Esophagus squamous epithelium (tissue), 5 donors: ENCODE data around the gene MORC1. TPM values are rescaled to one million over a fixed set of nuclear protein-coding genes. Genes with fewer than 3 reads are reported as not detected.

Source experiments
- DNase-seq: peaks from one replicate; lab custom pipeline; 2025; lab: John Stamatoyannopoulos, UW
- H3K27ac ChIP-seq, 4 donors: fragments of 200-600 bp; sonication (generic); one replicate each; pipeline ENCODE4 v1.5.1; 2016 to 2019; ENCODE audit warnings: mild to moderate bottlenecking in 1 of 4
- H3K27me3 ChIP-seq, 4 donors: fragments of 200-600 bp; sonication (generic); 1 replicate in 3 of 4; 2 replicates in 1 of 4; pipeline versions ENCODE4 v1.5.1 to v1.6.0; 2017 to 2021; ENCODE audit warnings: antibody characterized with exemption in 1 of 4
- H3K36me3 ChIP-seq, 3 donors: fragments of 200-600 bp; sonication (generic); one replicate each; pipeline ENCODE4 v1.5.1; 2016 to 2019
- H3K4me1 ChIP-seq, 3 donors: fragments of 200-600 bp; sonication (generic); one replicate each; pipeline ENCODE4 v1.5.1; 2017 to 2019
- H3K4me3 ChIP-seq, 4 donors: fragments of 200-600 bp; sonication (generic); 1 replicate in 3 of 4; 2 replicates in 1 of 4; pipeline ENCODE4 v1.5.1; 2016 to 2019; ENCODE audit warnings: mild to moderate bottlenecking in 2 of 4, moderate library complexity in 1 of 4
- H3K9me3 ChIP-seq, 3 donors: fragments of 200-600 bp; sonication (generic); one replicate each; pipeline ENCODE4 v1.5.1; 2016 to 2019
- POLR2A ChIP-seq, 4 donors: fragments of 450-650 bp; IDR thresholded peaks; one replicate each; pipeline ENCODE4 v1.6.1; 2017; ENCODE audit warnings: antibody characterized with exemption in 4 of 4, mild to moderate bottlenecking in 4 of 4, moderate library complexity in 3 of 4
- WGBS, 2 donors: methylation state at CpG; one replicate each; pipeline ENCODE4 v1.1.5; 2018; 5-methylcytosine and 5-hydroxymethylcytosine counted together
- intact Hi-C: fragments of 100-400 bp; cut with DNase I; formaldehyde crosslinking; loops from one replicate; pipeline ENCODE4 v1.15.0; 2022
- total RNA-seq, 4 donors: library from RNA; depleted of rRNA; stranded (reverse); fragments of >200 nt; gene quantifications; one replicate each; pipeline ENCODE4 v1.1.0, GENCODE V29; 2016
- TF ChIP-seq, protein P1 (sequence below), 6 experiments: fragments of 450-650 bp in 4 of 6; fragments of 200-600 bp in 2 of 6; sonication (generic) in 2 of 6; IDR thresholded peaks; one replicate each; pipeline ENCODE4 v1.5.1; 2016 to 2019; ENCODE audit warnings: antibody characterized with exemption in 6 of 6, mild to moderate bottlenecking in 4 of 6, moderate library complexity in 4 of 6
- donor health status: DM: yes; HTN: yes; CAD: no.

Gene MORC1
- total RNA-seq, 4 donors from 2014 or later: not detected

DNA sequence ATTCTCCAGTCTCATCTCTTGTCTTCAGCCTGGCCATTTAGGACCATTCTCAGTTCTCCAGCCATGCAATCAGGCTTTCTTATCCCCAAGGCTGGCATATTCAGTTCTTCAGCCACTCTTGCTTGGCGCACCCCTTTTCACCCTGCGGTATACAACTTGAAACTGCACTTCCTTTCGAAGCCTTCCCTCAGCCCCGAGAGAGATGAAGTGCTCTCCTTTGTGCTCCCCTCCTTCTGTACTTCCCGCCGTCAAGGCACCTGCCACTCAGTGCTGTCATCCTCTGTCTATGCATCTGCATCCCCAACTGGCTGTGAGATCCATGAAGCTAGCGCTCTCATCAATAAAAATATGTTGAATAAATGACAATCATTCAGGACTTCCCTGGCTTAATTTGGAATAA is 45.7 kb downstream of the MORC1 start:
- TF ChIP-seq POLR2A (IDR thresholded peaks at IDR 0.05): no peak
- TF ChIP-seq, protein P1, sequence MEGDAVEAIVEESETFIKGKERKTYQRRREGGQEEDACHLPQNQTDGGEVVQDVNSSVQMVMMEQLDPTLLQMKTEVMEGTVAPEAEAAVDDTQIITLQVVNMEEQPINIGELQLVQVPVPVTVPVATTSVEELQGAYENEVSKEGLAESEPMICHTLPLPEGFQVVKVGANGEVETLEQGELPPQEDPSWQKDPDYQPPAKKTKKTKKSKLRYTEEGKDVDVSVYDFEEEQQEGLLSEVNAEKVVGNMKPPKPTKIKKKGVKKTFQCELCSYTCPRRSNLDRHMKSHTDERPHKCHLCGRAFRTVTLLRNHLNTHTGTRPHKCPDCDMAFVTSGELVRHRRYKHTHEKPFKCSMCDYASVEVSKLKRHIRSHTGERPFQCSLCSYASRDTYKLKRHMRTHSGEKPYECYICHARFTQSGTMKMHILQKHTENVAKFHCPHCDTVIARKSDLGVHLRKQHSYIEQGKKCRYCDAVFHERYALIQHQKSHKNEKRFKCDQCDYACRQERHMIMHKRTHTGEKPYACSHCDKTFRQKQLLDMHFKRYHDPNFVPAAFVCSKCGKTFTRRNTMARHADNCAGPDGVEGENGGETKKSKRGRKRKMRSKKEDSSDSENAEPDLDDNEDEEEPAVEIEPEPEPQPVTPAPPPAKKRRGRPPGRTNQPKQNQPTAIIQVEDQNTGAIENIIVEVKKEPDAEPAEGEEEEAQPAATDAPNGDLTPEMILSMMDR (IDR thresholded peaks at IDR 0.05): no peak
- H3K27ac ChIP-seq: no peak overlapping the region
- WGBS, 2 donors: 64 to 67% methylated on average over 7 of the region's 7 CpGs
- H3K9me3 ChIP-seq: no peaks in the 10 kb centered on the region
- H3K36me3 ChIP-seq: no peaks in the 10 kb centered on the region
- intact Hi-C loops: no loop called here
- no peak for DNase-seq
- no peak overlapping the region for H3K4me3 ChIP-seq
- H3K4me1 ChIP-seq: no peaks in the 10 kb centered on the region
- H3K27me3 ChIP-seq: no peaks in the 10 kb centered on the region

DNA sequence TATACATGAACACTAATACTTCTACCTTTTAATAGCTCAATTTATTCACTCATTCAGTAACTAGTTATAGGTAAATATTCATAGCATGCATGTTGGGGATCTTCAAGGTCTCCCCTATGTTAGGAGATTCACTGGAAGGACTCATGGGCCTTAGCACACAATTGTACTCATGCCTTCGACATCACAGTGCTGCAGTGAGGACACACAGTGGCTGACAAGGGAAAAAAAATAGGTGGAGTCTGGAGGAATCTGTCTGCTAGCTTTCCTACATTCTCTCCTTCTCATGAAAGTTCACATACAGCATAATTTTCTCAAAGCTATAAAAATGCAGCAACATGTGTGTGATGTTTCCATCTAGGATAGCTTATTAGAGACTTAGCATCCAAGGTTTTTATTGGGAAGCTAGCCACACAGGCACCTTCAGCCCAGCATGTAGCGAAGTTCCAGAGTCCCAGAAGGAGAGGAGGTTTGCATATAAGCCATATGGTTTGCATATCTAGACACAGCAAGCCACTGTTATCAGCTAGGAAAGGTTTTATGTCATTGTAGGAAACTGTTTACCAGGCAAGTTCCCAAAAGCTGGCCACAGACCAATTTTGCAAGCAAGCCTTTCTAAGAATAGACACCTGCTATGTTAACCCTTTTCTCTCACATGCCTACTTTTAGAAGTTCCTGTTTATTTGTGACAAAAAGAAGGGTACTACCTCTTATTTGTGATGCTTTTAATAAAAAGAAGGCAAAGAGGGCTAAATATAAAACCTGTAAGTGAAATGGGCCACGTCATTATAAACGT is 46.4 kb downstream of the MORC1 start:
- no peak for TF ChIP-seq POLR2A (IDR thresholded peaks at IDR 0.05)
- 38 to 43% methylated on average over 4 of the region's 4 CpGs for WGBS, 2 donors
- no peaks in the 10 kb centered on the region for H3K4me1 ChIP-seq
- H3K36me3 ChIP-seq: no peaks in the 10 kb centered on the region
- H3K27ac ChIP-seq: no peak overlapping the region
- H3K27me3 ChIP-seq: no peaks in the 10 kb centered on the region
- intact Hi-C loops: no loop called here
- no peak overlapping the region for H3K4me3 ChIP-seq
- DNase-seq: no peak
- H3K9me3 ChIP-seq: no peaks in the 10 kb centered on the region

- no peak for DNase-seq
- no peaks in the 10 kb centered on the region for H3K4me1 ChIP-seq
- no peak overlapping the region for H3K27ac ChIP-seq
- no peak overlapping the region for H3K4me3 ChIP-seq
- H3K9me3 ChIP-seq: no peaks in the 10 kb centered on the region
- TF ChIP-seq, protein P1 (IDR thresholded peaks at IDR 0.05): no peak
- TF ChIP-seq POLR2A (IDR thresholded peaks at IDR 0.05): no peak
- intact Hi-C loops: no loop called here
- no peaks in the 10 kb centered on the region for H3K36me3 ChIP-seq
- 72 to 78% methylated on average over 7 of the region's 7 CpGs for WGBS, 2 donors
- H3K27me3 ChIP-seq: no peaks in the 10 kb centered on the region
Observed at GRCh38 chr3:109070211-109070610, 47.7 kb downstream of the MORC1 start.

GRCh38 chr3:109066864-109067263 is 51.1 kb downstream of the MORC1 start:
- no peak overlapping the region for H3K27ac ChIP-seq
- no peaks in the 10 kb centered on the region for H3K9me3 ChIP-seq
- intact Hi-C loops: no loop called here
- no peak for DNase-seq
- TF ChIP-seq, protein P1 (IDR thresholded peaks at IDR 0.05): no peak
- no peak for TF ChIP-seq POLR2A (IDR thresholded peaks at IDR 0.05)
- H3K36me3 ChIP-seq: no peaks in the 10 kb centered on the region
- H3K4me1 ChIP-seq: no peaks in the 10 kb centered on the region
- H3K4me3 ChIP-seq: no peak overlapping the region
- H3K27me3 ChIP-seq: no peaks in the 10 kb centered on the region
- WGBS, 2 donors: 86 to 87% methylated on average over 3 of the region's 3 CpGs

GRCh38 chr3:109059264-109059663 is 58.7 kb downstream of the MORC1 start:
- DNase-seq: no peak
- no peaks in the 10 kb centered on the region for H3K9me3 ChIP-seq
- intact Hi-C loops: no loop called here
- no peak for TF ChIP-seq POLR2A (IDR thresholded peaks at IDR 0.05)
- TF ChIP-seq, protein P1 (IDR thresholded peaks at IDR 0.05): no peak
- no peaks in the 10 kb centered on the region for H3K36me3 ChIP-seq
- H3K4me1 ChIP-seq: no peaks in the 10 kb centered on the region
- no peak overlapping the region for H3K4me3 ChIP-seq
- 7 to 34% methylated on average over 5 of the region's 5 CpGs for WGBS, 2 donors
- H3K27me3 ChIP-seq: no peaks in the 10 kb centered on the region
- H3K27ac ChIP-seq: no peak overlapping the region
